K562 (cell line): Measurements from ENCODE around the gene RIMS3. TPM values are rescaled to one million over a fixed set of nuclear protein-coding genes. Genes with fewer than 3 reads are reported as not detected.

ENCODE experiments used
- ATAC-seq: fragments of 200-7000 bp; cut with Tn5 transposase; 3 replicates; pipeline ENCODE4 v1.9.1; 2020; ENCODE audit warnings: moderate library complexity
- BruUV-seq: library from RNA; stranded (reverse); fragments of 400-500 nt; replicated peaks from 2 replicates; lab custom pipeline; 2021; lab: Mats Ljungman, UMichigan
- CTCF ChIA-PET: fragments of 300-600 bp; formaldehyde crosslinking; extraction: SDS; loops from one replicate; lab custom pipeline; 2021; ENCODE audit warnings: low intra/inter-chr PET ratio; lab: Yijun Ruan, JAX
- POLR2A ChIA-PET: fragments of 300-600, 350-650 bp; sonication (Branson Sonifier 250); formaldehyde crosslinking; extraction: SDS; loops from one replicate; lab custom pipeline; 2021; ENCODE audit warnings: antibody characterized with exemption, inconsistent platforms; lab: Yijun Ruan, JAX
- DNase-seq, 4 experiments: peaks; one replicate each; pipeline versions ENCODE4 v3.0.0 to v3.0.0-alpha.2; 2011 to 2018; ENCODE audit warnings: low spot score in 3 of 4, mixed read lengths in 3 of 4; ENCODE audit errors: extremely low read depth in 1 of 4
- FAIRE-seq: peaks from 2 replicates; lab custom pipeline; 2011; peaks lifted over from hg19 to GRCh38; lab: Jason Lieb, UNC
- H2AFZ ChIP-seq: 2 replicates; pipeline ENCODE4 v1.6.0; 2011; ENCODE audit warnings: low read depth, low read length, control low read depth, inconsistent platforms
- H3K27ac ChIP-seq: fragments of 200-600 bp; 3 replicates; pipeline ENCODE4 v1.8.0; 2011; ENCODE audit warnings: low read depth, mild to moderate bottlenecking, control low read depth, inconsistent platforms, low read length, moderate library complexity, mixed read lengths; ENCODE audit errors: extremely low read depth
- H3K27me3 ChIP-seq, 2 experiments: fragments of 300-600 bp in 1 of 2; 2 replicates in 1 of 2; 3 replicates in 1 of 2; pipeline versions ENCODE4 v1.6.0 to v1.8.0; 2011; ENCODE audit warnings: inconsistent platforms in 2 of 2, low read length in 2 of 2, mild to moderate bottlenecking in 1 of 2, mixed read lengths in 1 of 2, moderate library complexity in 1 of 2; ENCODE audit not compliant: control insufficient read depth in 2 of 2, insufficient read depth in 2 of 2
- H3K36me3 ChIP-seq: fragments of 300-600 bp; 3 replicates; pipeline ENCODE4 v1.8.0; 2011; ENCODE audit warnings: mild to moderate bottlenecking, low read length, inconsistent platforms; ENCODE audit not compliant: control insufficient read depth, insufficient read depth
- H3K4me1 ChIP-seq, 2 experiments: fragments of 200-600 bp in 1 of 2; replicated peaks in 1 of 2; 2 replicates in 1 of 2; 3 replicates in 1 of 2; pipeline versions ENCODE4 v1.5.1 to v1.8.0; 2011; ENCODE audit warnings: inconsistent platforms in 2 of 2, low read length in 2 of 2, mild to moderate bottlenecking in 1 of 2, mixed read lengths in 1 of 2, moderate library complexity in 1 of 2; ENCODE audit not compliant: control insufficient read depth in 2 of 2, insufficient read depth in 2 of 2
- H3K4me2 ChIP-seq: 2 replicates; pipeline ENCODE4 v1.6.1; 2011; ENCODE audit warnings: low read length, control low read depth, inconsistent platforms, mixed read lengths; ENCODE audit not compliant: insufficient read depth
- H3K4me3 ChIP-seq: fragments of 200-600 bp; sonication (generic), shearing (Covaris generic); 2 replicates; pipeline ENCODE4 v1.5.1; 2016; ENCODE audit warnings: control low read depth, inconsistent platforms
- H3K79me2 ChIP-seq: fragments of 200-600 bp; 3 replicates; pipeline ENCODE4 v1.8.0; 2011; ENCODE audit warnings: low read length, inconsistent platforms; ENCODE audit not compliant: control insufficient read depth, insufficient read depth
- H3K9ac ChIP-seq, 2 experiments: 2 replicates each; pipeline versions ENCODE4 v1.6.0 to v1.6.1; 2011; ENCODE audit warnings: low read depth in 2 of 2, low read length in 2 of 2, control low read depth in 1 of 2, inconsistent platforms in 1 of 2, mild to moderate bottlenecking in 1 of 2, mixed read lengths in 1 of 2; ENCODE audit not compliant: insufficient read depth in 1 of 2
- H3K9me1 ChIP-seq: one replicate; pipeline ENCODE4 v1.6.0; 2011; ENCODE audit warnings: inconsistent platforms, mild to moderate bottlenecking, low read length, moderate library complexity; ENCODE audit not compliant: control insufficient read depth, insufficient read depth
- H3K9me3 ChIP-seq: replicated peaks from 2 replicates; pipeline ENCODE4 v1.5.1; 2011; ENCODE audit warnings: low read depth, low read length, inconsistent platforms; ENCODE audit not compliant: control insufficient read depth, insufficient read depth
- H4K20me1 ChIP-seq: replicated peaks from 2 replicates; pipeline ENCODE4 v1.6.1; 2011; ENCODE audit warnings: low read length, inconsistent platforms, mixed read lengths; ENCODE audit not compliant: control insufficient read depth, insufficient read depth
- BACH1 ChIP-seq: fragments of 200-800 bp; sonication (Bioruptor generic); IDR thresholded peaks from 2 replicates; pipeline ENCODE4 v1.6.1; 2016; ENCODE audit warnings: missing genetic modification characterization, missing compliant biosample characterization
- CREB5 ChIP-seq: fragments of 250-450 bp; sonication (Bioruptor Pico); IDR thresholded peaks from 2 replicates; pipeline ENCODE4 v1.5.0; 2020; ENCODE audit warnings: mild to moderate bottlenecking
- FOS ChIP-seq: IDR thresholded peaks from 3 replicates; pipeline ENCODE4 v1.6.1; 2011; ENCODE audit not compliant: insufficient read length; ENCODE audit errors: extremely low read depth
- FOXK1 ChIP-seq: sonication (generic); formaldehyde crosslinking; IDR thresholded peaks from 2 replicates; pipeline ENCODE4 v1.8.0; 2022; ENCODE audit warnings: missing genetic modification reagents, mild to moderate bottlenecking, borderline replicate concordance
- JUN ChIP-seq, 2 experiments: sonication (generic) in 1 of 2; formaldehyde crosslinking in 1 of 2; IDR thresholded peaks; 2 replicates each; pipeline versions ENCODE4 v1.6.1 to v1.8.0; 2012 to 2022; ENCODE audit warnings: borderline replicate concordance in 2 of 2, mild to moderate bottlenecking in 2 of 2, improper control_type of control experiment in 1 of 2, low read depth in 1 of 2, low read length in 1 of 2, missing genetic modification reagents in 1 of 2
- JUND ChIP-seq, 2 experiments: IDR thresholded peaks; 2 replicates in 1 of 2; 3 replicates in 1 of 2; pipeline ENCODE4 v1.6.1; 2011; ENCODE audit warnings: borderline replicate concordance in 2 of 2, low read depth in 2 of 2, low read length in 2 of 2, improper control_type of control experiment in 1 of 2, missing biosample characterization in 1 of 2, missing genetic modification characterization in 1 of 2, missing genetic modification reagents in 1 of 2
- MEIS2 ChIP-seq: fragments of 450-650 bp; IDR thresholded peaks from 2 replicates; pipeline ENCODE4 v1.6.1; 2014; ENCODE audit warnings: mild to moderate bottlenecking; ENCODE audit not compliant: partially characterized antibody
- MTA3 ChIP-seq: fragments of 450-650 bp; formaldehyde crosslinking; IDR thresholded peaks from 2 replicates; pipeline ENCODE4 v1.6.1; 2017; ENCODE audit warnings: mild to moderate bottlenecking, borderline replicate concordance
- RCOR1 ChIP-seq, 2 experiments: IDR thresholded peaks; 2 replicates each; pipeline ENCODE4 v1.6.1; 2012; ENCODE audit warnings: low read depth in 2 of 2, low read length in 2 of 2, borderline replicate concordance in 1 of 2, improper control_type of control experiment in 1 of 2
- SIN3A ChIP-seq, 2 experiments: fragments of 150-350 bp in 1 of 2; IDR thresholded peaks; 2 replicates each; pipeline ENCODE4 v1.6.1; 2011 to 2016; ENCODE audit warnings: borderline replicate concordance in 2 of 2, low read depth in 2 of 2, low read length in 2 of 2, mild to moderate bottlenecking in 2 of 2, moderate library complexity in 2 of 2; ENCODE audit not compliant: control insufficient read depth in 1 of 2
- SMARCE1 ChIP-seq: fragments of 450-650 bp; IDR thresholded peaks from 2 replicates; pipeline ENCODE4 v1.7.1; 2016; ENCODE audit warnings: mild to moderate bottlenecking
- ZNF384 ChIP-seq: IDR thresholded peaks from 2 replicates; pipeline ENCODE4 v1.6.1; 2012; ENCODE audit warnings: low read depth, low read length, improper control_type of control experiment
- ZSCAN32 ChIP-seq: fragments of 450-650 bp; formaldehyde crosslinking; IDR thresholded peaks from 2 replicates; pipeline ENCODE4 v1.4.0; 2020; ENCODE audit warnings: mild to moderate bottlenecking, moderate library complexity
- WGBS: fragments of 100-300 bp; shearing (Covaris generic); methylation state at CpG from one replicate; pipeline ENCODE4 v1.1.6; 2016; ENCODE audit warnings: low coverage, mixed read lengths; ENCODE audit not compliant: insufficient coverage; ENCODE audit errors: missing lambda C conversion rate; 5-methylcytosine and 5-hydroxymethylcytosine counted together
- in situ Hi-C: fragments of 300-500 bp; cut with MboI; formaldehyde crosslinking; loops from 4 replicates; pipeline ENCODE4 v1.15.0; 2018; ENCODE audit warnings: inconsistent platforms, mixed read lengths
- intact Hi-C: fragments of 100-400 bp; cut with micrococcal nuclease; formaldehyde crosslinking; loops from 2 replicates; pipeline ENCODE4 v1.14.2; 2022
- polyA plus RNA-seq, 8 experiments: library from polyadenylated mRNA; depleted of rRNA in 4 of 8; stranded (reverse) in 5 of 8; unstranded in 3 of 8; fragments of >200 nt; fragmentation: Nextera tagmentation in 2 of 8; fragmentation: Illumina TruSeq in 1 of 8; extraction: Ambion mirVana in 2 of 8; extraction: Trizol in 1 of 8; gene quantifications; 2 replicates each; pipeline versions ENCODE4 v1.2.1 to v1.2.3, GENCODE V29; 2011 to 2014; ENCODE audit warnings: inconsistent platforms in 1 of 8, missing spikeins in 1 of 8
- total RNA-seq, 7 experiments: library from RNA; depleted of rRNA in 6 of 7; stranded (reverse); fragments of >200 nt in 6 of 7; fragmentation: Illumina TruSeq in 2 of 7; extraction: Trizol in 2 of 7; gene quantifications; 2 replicates each; pipeline versions ENCODE4 v1.2.1 to v1.2.3, GENCODE V29; 2011 to 2021; ENCODE audit warnings: low replicate concordance in 1 of 7
- TF ChIP-seq, protein P1 (sequence below), 2 experiments: fragments of 450-650 bp in 1 of 2; sonication (generic) in 1 of 2; formaldehyde crosslinking in 1 of 2; IDR thresholded peaks in 1 of 2; conservative IDR thresholded peaks in 1 of 2; 2 replicates each; pipeline versions ENCODE4 v1.6.1 to v1.8.1; 2016 to 2023; ENCODE audit warnings: mild to moderate bottlenecking in 2 of 2, moderate library complexity in 2 of 2, inconsistent platforms in 1 of 2, missing genetic modification reagents in 1 of 2

Gene RIMS3
- total and polyA plus RNA-seq, 9 of the 15 experiments (the other 6 are each of a cell fraction or from before 2014, with no cell fraction given): 0.06 to 1.2 (median 0.59) TPM

- TF ChIP-seq CREB5 (CRISPR knock-in tag): no peak
- no peak for TF ChIP-seq BACH1 (tag)
- TF ChIP-seq SIN3A (IDR thresholded peaks at IDR 0.05; ENCODE audit: borderline replicate concordance in 2 of 2, control insufficient read depth in 1 of 2, low read depth in 2 of 2, low read length in 2 of 2): no peak
- peak; percentile 25; the same call in 1 of the 2 replicates for TF ChIP-seq MTA3
Observed at GRCh38 chr1:40704817-40705733, 39.6 kb upstream of the RIMS3 start (continued).

- H3K9ac ChIP-seq: no peak overlapping the region
- no peak overlapping the region for H3K27ac ChIP-seq
- peaks cover 87% of the 10 kb centered on the region for H3K79me2 ChIP-seq
- no TSS peak for BruUV-seq
- no peak overlapping the region for H2AFZ ChIP-seq
- H3K9me1 ChIP-seq: no peaks in the 10 kb centered on the region
- H3K9me3 ChIP-seq: no peaks in the 10 kb centered on the region
- in situ Hi-C loops (no loop called here), intact Hi-C loops (no loop called here)
- H3K27me3 ChIP-seq: no peaks in the 10 kb centered on the region
- peaks cover 0 to 32% of the 10 kb centered on the region in 2 experiments; a peak in 4 of 5 replicates for H3K4me1 ChIP-seq
- 44% methylated on average over 3 of the region's 3 CpGs for WGBS
- DNase-seq: peak in 2 of 4 experiments; percentile 34 to 46
- peak; percentile 38 for ATAC-seq
- no peaks in the 10 kb centered on the region for H3K36me3 ChIP-seq
- no peak overlapping the region for H3K4me2 ChIP-seq
- no peaks in the 10 kb centered on the region for H4K20me1 ChIP-seq
- H3K4me3 ChIP-seq: no peak overlapping the region
- ChIA-PET CTCF (no interaction called here), POLR2A (interaction anchor here (0.6 to 14.0 kb wide), 7 partner anchors 8 to 784 kb away, joined by 3 to 212 read pairs (median 3); partner anchors contain the start of genes NFYC and ZNF684)
- no peak for FAIRE-seq
- TF ChIP-seq JUN (IDR thresholded peaks at IDR 0.05; ENCODE audit: borderline replicate concordance, low read depth, low read length) (peak; percentile 51; the same call in 1 of the 2 replicates), JUN (CRISPR knock-in tag; IDR thresholded peaks at IDR 0.05; ENCODE audit: borderline replicate concordance) (no peak), ZNF384 (peak; percentile 85), SMARCE1 (peak; percentile 40; the same call in 1 of the 2 replicates), FOXK1 (CRISPR knock-in tag) (no peak), JUND (IDR thresholded peaks at IDR 0.05; ENCODE audit: borderline replicate concordance, low read depth, low read length) (peak; percentile 75), JUND (tag; IDR thresholded peaks at IDR 0.05; ENCODE audit: borderline replicate concordance, low read depth, low read length) (peak; percentile 33; the same call in 2 of the 3 replicates), MEIS2 (peak; percentile 66), RCOR1 (IDR thresholded peaks at IDR 0.05; ENCODE audit: borderline replicate concordance in 1 of 2, low read depth in 2 of 2, low read length in 2 of 2) (0 out of 4 replicates have a peak, but pooled peaks of 1 of the 2 experiments have one; percentile 5), ZSCAN32 (CRISPR knock-in tag) (no peak), FOS (peak; percentile 12)
- TF ChIP-seq, protein P1, sequence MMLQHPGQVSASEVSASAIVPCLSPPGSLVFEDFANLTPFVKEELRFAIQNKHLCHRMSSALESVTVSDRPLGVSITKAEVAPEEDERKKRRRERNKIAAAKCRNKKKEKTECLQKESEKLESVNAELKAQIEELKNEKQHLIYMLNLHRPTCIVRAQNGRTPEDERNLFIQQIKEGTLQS (IDR thresholded peaks at IDR 0.05): peak; percentile 62; the same call in 1 of the 2 replicates
- TF ChIP-seq, protein P1 (CRISPR knock-in tag; conservative IDR thresholded peaks at IDR 0.05): no peak
Observed at GRCh38 chr1:40703316-40703715, 37.8 kb upstream of the RIMS3 start.
